Measurements from ENCODE around the gene CCR3. TPM values are rescaled to one million over a fixed set of nuclear protein-coding genes. Genes with fewer than 3 reads are reported as not detected.

The CCR3 gene
- total RNA-seq, 1 donor from 2014 or later, result not detected

DNA sequence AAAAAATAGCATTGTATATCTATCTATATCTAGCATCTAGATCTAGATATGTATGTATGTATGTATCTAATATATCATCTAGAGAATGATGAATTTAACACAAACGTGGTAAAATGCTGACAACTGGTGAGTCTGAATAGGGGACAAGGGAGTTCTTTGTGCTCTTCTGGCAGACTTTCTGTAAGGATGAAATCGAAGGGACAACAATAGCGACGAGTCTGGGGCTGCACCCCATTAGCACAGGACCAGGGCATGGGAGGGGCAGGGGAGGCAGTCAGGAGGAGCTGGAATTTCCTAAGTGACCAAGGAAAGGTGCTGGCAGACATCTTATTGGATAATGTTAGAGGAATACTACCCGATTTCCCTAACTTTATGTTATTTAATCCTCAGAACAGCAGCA, 42.0 kb upstream of the CCR3 start:
- no peaks in the 10 kb centered on the region for H3K27me3 ChIP-seq
- no peaks in the 10 kb centered on the region for H3K36me3 ChIP-seq
- H3K9me3 ChIP-seq, result no peaks in the 10 kb centered on the region
- intact Hi-C loops (cut with DNase I), result no loop called here
- H3K4me3 ChIP-seq, result no peak overlapping the region
- H3K4me1 ChIP-seq, result no peaks in the 10 kb centered on the region
- no peak for DNase-seq (ENCODE audit: extremely low spot score in 2 of 2)
- no peak overlapping the region for H3K27ac ChIP-seq
- TF ChIP-seq, protein P1, sequence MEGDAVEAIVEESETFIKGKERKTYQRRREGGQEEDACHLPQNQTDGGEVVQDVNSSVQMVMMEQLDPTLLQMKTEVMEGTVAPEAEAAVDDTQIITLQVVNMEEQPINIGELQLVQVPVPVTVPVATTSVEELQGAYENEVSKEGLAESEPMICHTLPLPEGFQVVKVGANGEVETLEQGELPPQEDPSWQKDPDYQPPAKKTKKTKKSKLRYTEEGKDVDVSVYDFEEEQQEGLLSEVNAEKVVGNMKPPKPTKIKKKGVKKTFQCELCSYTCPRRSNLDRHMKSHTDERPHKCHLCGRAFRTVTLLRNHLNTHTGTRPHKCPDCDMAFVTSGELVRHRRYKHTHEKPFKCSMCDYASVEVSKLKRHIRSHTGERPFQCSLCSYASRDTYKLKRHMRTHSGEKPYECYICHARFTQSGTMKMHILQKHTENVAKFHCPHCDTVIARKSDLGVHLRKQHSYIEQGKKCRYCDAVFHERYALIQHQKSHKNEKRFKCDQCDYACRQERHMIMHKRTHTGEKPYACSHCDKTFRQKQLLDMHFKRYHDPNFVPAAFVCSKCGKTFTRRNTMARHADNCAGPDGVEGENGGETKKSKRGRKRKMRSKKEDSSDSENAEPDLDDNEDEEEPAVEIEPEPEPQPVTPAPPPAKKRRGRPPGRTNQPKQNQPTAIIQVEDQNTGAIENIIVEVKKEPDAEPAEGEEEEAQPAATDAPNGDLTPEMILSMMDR (IDR thresholded peaks at IDR 0.05), result no peak
- TF ChIP-seq POLR2AphosphoS5 (IDR thresholded peaks at IDR 0.05; ENCODE audit: insufficient read depth in 1 of 2, low read depth in 1 of 2), result no peak
- no peak for TF ChIP-seq POLR2A (IDR thresholded peaks at IDR 0.05)

DNA sequence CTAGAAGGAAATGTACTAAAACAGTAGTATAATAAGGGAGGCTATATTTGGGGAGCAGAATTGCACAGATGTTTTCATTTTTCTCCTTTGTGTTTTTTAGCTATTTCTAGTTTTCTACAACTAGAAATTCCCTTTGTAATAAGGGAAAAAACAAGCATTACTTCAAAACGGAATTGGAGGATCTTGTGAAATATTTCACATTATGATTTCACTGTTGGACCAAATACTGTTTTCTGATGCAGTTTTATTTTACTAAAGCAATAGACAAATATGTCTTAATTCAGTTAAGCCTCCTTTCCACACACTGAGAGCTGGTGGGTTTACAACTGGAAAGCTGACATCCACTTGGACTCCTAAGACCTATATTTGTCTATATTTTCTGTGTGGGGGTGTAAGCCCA, 41.5 kb upstream of the CCR3 start:
- Histone ChIP-seq H3K4me3 (no peak overlapping the region), H3K27me3 (no peaks in the 10 kb centered on the region), H3K36me3 (no peaks in the 10 kb centered on the region), H3K27ac (no peak overlapping the region), H3K9me3 (no peaks in the 10 kb centered on the region), H3K4me1 (no peaks in the 10 kb centered on the region)
- intact Hi-C loops (cut with DNase I), result no loop called here
- no peak for TF ChIP-seq POLR2A (IDR thresholded peaks at IDR 0.05)
- TF ChIP-seq POLR2AphosphoS5 (IDR thresholded peaks at IDR 0.05; ENCODE audit: insufficient read depth in 1 of 2, low read depth in 1 of 2), result no peak
- TF ChIP-seq, protein P1 (IDR thresholded peaks at IDR 0.05), result no peak
- no peak for DNase-seq (ENCODE audit: extremely low spot score in 2 of 2)

DNA sequence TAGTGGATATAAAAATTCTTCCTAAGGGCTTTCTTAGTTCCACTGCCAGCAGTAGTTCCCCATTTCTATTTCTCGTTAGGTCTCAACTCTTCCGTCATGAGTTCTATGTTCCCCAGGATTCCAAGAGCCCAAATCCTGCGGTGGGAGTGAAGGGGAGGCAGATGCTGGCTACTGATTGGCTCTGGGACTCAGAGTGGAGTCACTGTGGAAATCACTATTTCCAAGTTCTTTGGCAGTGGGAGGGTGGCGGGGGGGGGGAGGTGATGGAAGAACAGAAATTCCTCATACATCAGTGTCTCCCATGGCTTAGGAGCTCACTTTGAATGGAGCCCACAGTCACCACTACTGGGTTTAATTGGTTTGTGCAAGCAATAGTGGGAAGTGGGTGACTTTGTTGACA, 39.7 kb upstream of the CCR3 start:
- no peaks in the 10 kb centered on the region for H3K27me3 ChIP-seq
- no peaks in the 10 kb centered on the region for H3K36me3 ChIP-seq
- TF ChIP-seq, protein P1 (IDR thresholded peaks at IDR 0.05), result no peak
- TF ChIP-seq POLR2AphosphoS5 (IDR thresholded peaks at IDR 0.05; ENCODE audit: insufficient read depth in 1 of 2, low read depth in 1 of 2) (no peak), POLR2A (IDR thresholded peaks at IDR 0.05) (no peak)
- DNase-seq (ENCODE audit: extremely low spot score in 2 of 2), result no peak
- no peaks in the 10 kb centered on the region for H3K4me1 ChIP-seq
- intact Hi-C loops (cut with DNase I), result no loop called here
- H3K4me3 ChIP-seq, result no peak overlapping the region
- H3K27ac ChIP-seq, result no peak overlapping the region
- no peaks in the 10 kb centered on the region for H3K9me3 ChIP-seq

- no peaks in the 10 kb centered on the region for H3K36me3 ChIP-seq
- H3K9me3 ChIP-seq, result no peaks in the 10 kb centered on the region
- H3K27ac ChIP-seq, result no peak overlapping the region
- H3K4me3 ChIP-seq, result no peak overlapping the region
- no peak for DNase-seq (ENCODE audit: extremely low spot score in 2 of 2)
- intact Hi-C loops (cut with DNase I), result no loop called here
- no peaks in the 10 kb centered on the region for H3K4me1 ChIP-seq
- TF ChIP-seq, protein P1 (IDR thresholded peaks at IDR 0.05), result no peak
- TF ChIP-seq POLR2A (IDR thresholded peaks at IDR 0.05), result no peak
- TF ChIP-seq POLR2AphosphoS5 (IDR thresholded peaks at IDR 0.05; ENCODE audit: insufficient read depth in 1 of 2, low read depth in 1 of 2), result no peak
- no peaks in the 10 kb centered on the region for H3K27me3 ChIP-seq
These were observed 38.6 kb upstream of the CCR3 start for GRCh38 chr3:46203681-46204080.

DNA sequence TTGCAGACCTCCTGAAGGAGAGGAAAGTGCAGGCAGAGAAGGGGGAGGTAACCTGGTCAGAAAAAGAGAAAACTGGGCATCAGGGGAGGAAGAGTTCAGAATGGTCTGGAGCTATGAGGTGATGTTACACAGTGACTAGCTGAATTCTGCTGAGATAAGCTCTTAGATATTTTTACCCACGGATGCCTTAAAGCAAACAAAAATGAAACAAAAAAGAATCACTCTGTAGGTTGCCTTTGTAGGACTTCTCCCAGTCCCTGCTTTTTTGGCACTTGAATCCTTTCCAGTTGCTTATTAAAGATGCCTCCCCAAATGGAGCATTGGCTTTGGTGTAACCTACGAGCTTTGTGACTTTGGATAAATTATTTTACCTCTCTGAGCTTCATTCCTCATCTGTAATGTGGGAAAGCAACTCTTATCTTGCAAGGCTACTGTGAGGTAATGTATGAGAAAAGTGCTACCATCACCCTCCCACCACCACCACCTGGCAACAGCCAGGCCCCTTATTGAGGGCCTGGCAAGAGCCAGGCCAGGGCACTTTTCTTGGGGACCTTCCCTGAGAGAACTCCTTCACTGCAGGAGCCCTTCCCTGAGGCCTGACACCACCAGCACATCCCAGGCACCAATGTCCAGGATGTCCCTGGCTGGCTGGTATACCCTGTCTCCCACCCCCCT, 36.8 kb upstream of the CCR3 start:
- TF ChIP-seq POLR2A (IDR thresholded peaks at IDR 0.05), result no peak
- Histone ChIP-seq H3K27me3 (no peaks in the 10 kb centered on the region), H3K27ac (no peak overlapping the region), H3K36me3 (no peaks in the 10 kb centered on the region), H3K4me3 (no peak overlapping the region), H3K9me3 (no peaks in the 10 kb centered on the region), H3K4me1 (no peaks in the 10 kb centered on the region)
- intact Hi-C loops (cut with DNase I), result no loop called here
- no peak for DNase-seq (ENCODE audit: extremely low spot score in 2 of 2)
